ENCODE results near the gene LAMB4. TPM values are rescaled to one million over a fixed set of nuclear protein-coding genes. Genes with fewer than 3 reads are reported as not detected.

LAMB4 gene
- polyA plus RNA-seq, 1 experiment = 0.20 TPM

DNA sequence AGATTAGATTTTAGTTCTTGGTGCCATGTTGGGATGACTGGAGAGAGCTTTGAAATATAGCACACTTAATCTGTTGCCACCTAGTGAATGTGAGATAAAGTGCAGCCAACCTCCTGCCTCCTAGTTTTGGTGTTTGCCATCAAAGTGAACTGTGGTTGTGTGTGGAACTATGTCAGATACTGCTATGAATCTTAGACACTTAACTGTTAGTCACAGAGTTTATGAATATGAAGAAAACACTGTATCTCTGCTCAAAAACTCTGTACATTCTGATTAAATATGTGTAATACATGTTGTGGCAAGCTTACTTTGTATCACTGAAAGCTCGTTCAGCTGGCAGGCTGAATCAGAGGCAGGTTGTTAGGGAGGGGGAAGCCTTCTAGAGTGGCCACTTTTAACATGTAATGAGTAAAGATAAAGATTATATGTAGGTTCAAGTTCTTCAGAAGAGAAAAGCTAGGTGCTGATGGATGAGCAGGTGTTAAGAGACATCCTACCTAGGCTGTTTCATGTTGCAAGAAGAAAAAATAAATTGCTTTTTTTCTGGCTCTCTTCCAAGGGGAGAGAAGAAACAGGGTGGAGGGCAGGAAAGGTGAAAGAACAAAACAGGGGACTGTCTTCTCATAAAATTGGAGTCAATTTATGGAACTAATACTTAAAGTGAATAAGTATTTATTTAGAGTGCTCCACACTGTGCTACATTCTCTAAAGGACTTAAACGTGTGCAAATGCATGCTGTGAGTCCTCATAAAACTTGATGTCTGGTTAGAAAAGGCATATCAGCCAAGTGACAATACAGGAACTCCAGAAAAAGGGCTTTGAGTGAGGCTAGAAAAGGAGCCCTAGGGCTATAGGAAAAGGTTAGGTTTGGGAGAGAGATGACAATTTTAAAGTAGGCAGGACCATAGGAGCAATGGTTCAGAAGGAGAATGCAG, 113.1 kb downstream of the LAMB4 start:
- ChIA-PET CTCF (interaction anchor here (0.6 to 4.0 kb wide), 15 partner anchors 10 to 322 kb away, joined by 3 to 12 read pairs (median 4); partner anchors contain the start of gene LAMB1), POLR2A (no interaction called here)
- DNase-seq (ENCODE audit: low read depth) = no peak
- no peaks in the 10 kb centered on the region for H3K36me3 ChIP-seq (ENCODE audit: control insufficient read depth, insufficient read depth, low read length)
- no peaks in the 10 kb centered on the region for H3K27me3 ChIP-seq (ENCODE audit: control insufficient read depth, insufficient read depth, low read length)
- TF ChIP-seq, protein P1, sequence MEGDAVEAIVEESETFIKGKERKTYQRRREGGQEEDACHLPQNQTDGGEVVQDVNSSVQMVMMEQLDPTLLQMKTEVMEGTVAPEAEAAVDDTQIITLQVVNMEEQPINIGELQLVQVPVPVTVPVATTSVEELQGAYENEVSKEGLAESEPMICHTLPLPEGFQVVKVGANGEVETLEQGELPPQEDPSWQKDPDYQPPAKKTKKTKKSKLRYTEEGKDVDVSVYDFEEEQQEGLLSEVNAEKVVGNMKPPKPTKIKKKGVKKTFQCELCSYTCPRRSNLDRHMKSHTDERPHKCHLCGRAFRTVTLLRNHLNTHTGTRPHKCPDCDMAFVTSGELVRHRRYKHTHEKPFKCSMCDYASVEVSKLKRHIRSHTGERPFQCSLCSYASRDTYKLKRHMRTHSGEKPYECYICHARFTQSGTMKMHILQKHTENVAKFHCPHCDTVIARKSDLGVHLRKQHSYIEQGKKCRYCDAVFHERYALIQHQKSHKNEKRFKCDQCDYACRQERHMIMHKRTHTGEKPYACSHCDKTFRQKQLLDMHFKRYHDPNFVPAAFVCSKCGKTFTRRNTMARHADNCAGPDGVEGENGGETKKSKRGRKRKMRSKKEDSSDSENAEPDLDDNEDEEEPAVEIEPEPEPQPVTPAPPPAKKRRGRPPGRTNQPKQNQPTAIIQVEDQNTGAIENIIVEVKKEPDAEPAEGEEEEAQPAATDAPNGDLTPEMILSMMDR (IDR thresholded peaks at IDR 0.05; ENCODE audit: insufficient read depth, low read depth, low read length) = peak; percentile 45
- no peak overlapping the region for H3K4me3 ChIP-seq (ENCODE audit: low read depth, low read length)

DNA sequence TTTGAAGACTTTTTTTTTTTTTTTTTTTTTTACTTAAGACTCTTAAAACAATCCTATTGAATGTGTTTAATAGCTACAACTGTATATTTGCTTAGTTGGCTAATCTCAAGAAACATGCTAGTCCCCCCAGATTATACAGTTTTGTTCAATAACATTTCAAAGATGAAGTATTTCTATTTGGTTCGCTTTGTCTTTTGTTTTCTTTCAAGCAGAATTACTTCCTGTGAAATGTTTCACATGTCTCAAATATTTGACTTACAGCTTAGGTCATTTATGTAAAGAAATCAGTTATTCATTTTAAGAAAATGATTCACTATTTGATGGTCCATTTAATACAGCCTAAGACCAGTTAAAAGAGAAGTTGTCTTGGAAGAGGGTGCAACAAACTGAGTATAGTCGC, 114.4 kb downstream of the LAMB4 start:
- CTCF ChIA-PET = interaction anchor here (1.5 to 4.0 kb wide), 5 partner anchors 10 to 17 kb away, joined by 4 to 12 read pairs (median 8); partner anchors contain the start of gene LAMB1
- Histone ChIP-seq H3K36me3 (ENCODE audit: control insufficient read depth, insufficient read depth, low read length) (no peaks in the 10 kb centered on the region), H3K27me3 (ENCODE audit: control insufficient read depth, insufficient read depth, low read length) (no peaks in the 10 kb centered on the region), H3K4me3 (ENCODE audit: low read depth, low read length) (no peak overlapping the region)
- TF ChIP-seq, protein P1 (IDR thresholded peaks at IDR 0.05; ENCODE audit: insufficient read depth, low read depth, low read length) = no peak
- DNase-seq (ENCODE audit: low read depth) = no peak
- POLR2A ChIA-PET = interaction anchor here (1.0 kb wide), 1 partner anchor 78 kb away, joined by 4 read pairs; no protein-coding TSS in a partner anchor

DNA sequence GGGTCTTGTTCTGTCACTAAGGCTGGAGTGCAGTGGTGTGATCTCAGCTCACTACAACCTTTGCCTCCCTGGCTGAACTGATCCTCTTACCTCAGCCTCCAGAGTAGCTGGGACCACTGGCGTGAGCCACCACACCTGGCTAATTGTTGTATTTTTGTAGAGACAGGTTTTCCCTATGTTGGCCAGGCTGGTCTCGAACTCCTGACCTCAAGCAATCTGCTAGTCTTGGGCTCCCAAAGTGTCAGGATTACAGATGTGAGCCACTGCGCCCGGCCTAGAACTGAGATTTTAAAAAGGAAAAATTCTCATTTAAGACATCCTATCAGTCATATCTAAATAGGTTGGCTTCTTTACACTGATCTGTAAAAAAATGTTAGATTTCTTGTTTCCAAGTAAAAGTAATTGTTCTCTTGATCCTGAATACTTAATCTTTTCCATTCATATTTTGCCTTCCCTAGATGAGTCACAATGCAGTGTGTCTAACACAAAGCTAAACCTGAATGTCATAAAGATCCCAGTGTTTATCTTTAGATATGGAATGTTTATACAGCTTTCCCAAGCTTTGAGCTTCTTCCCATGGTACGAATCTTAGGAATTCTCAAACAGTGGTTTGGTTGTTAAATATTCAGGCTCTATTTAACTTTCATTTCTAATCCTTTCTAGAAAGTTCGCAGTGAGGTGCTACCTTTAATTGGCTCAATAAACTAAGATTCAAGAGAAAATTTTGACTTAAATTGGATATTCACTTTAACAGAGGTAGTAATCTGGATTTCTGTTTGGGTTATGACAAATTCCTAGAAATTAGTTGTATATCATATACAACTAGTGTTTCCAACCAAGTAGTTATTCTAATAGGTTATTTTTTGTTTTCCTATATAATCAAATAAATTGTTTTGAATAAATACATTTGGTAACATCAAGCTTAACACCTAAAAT, 115.1 kb downstream of the LAMB4 start:
- H3K36me3 ChIP-seq (ENCODE audit: control insufficient read depth, insufficient read depth, low read length) = no peaks in the 10 kb centered on the region
- H3K4me3 ChIP-seq (ENCODE audit: low read depth, low read length) = no peak overlapping the region
- CTCF ChIA-PET = interaction anchor here (2.1 to 4.0 kb wide), 2 partner anchors 9 to 11 kb away, joined by 11 to 12 read pairs; partner anchors contain the start of gene LAMB1
- POLR2A ChIA-PET = interaction anchor here (1.0 kb wide), 1 partner anchor 79 kb away, joined by 4 read pairs; no protein-coding TSS in a partner anchor
- no peak for DNase-seq (ENCODE audit: low read depth)
- TF ChIP-seq, protein P1 (IDR thresholded peaks at IDR 0.05; ENCODE audit: insufficient read depth, low read depth, low read length) = no peak
- no peaks in the 10 kb centered on the region for H3K27me3 ChIP-seq (ENCODE audit: control insufficient read depth, insufficient read depth, low read length)

DNA sequence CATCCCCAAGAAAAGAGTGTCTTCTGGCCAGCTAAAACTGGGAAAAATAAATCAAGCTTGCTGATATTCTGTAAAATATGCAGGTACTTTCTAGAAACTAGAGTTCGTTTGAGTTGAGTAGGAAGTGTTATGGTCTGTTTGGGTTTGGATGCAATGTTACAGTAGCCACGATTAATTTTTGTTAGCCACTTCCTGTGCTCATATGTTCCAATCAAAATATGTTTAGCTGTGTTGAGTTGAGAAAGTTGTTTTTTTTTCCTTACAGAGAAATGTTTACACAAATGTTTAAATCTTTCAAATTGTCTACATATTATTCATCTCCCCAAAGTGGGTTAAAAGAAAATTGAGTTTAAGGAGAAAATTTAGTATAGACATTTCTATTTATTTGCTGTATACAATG, 115.9 kb downstream of the LAMB4 start:
- Histone ChIP-seq H3K4me3 (ENCODE audit: low read depth, low read length) (no peak overlapping the region), H3K27me3 (ENCODE audit: control insufficient read depth, insufficient read depth, low read length) (no peaks in the 10 kb centered on the region), H3K36me3 (ENCODE audit: control insufficient read depth, insufficient read depth, low read length) (no peaks in the 10 kb centered on the region)
- ChIA-PET POLR2A (no interaction called here), CTCF (interaction anchor here (0.6 to 4.0 kb wide), 2 partner anchors 11 to 60 kb away, joined by 5 to 11 read pairs; partner anchors contain the start of gene LAMB1)
- TF ChIP-seq, protein P1 (IDR thresholded peaks at IDR 0.05; ENCODE audit: insufficient read depth, low read depth, low read length) = no peak
- DNase-seq (ENCODE audit: low read depth) = no peak
